OCI-LY7 (cell line): ENCODE data around the gene PPARG.

Experiments used
- CTCF ChIP-seq: fragments of 200-600 bp; sonication (generic); conservative IDR thresholded peaks from 2 replicates; pipeline ENCODE4 v1.5.1; 2014; ENCODE audit warnings: mild to moderate bottlenecking, antibody characterized with exemption, low read length, moderate library complexity, mixed read lengths
- EZH2phosphoT487 ChIP-seq: fragments of 200-600 bp; sonication (generic); IDR thresholded peaks from 2 replicates; pipeline ENCODE4 v1.6.1; 2018; ENCODE audit warnings: low read depth, borderline replicate concordance, mild to moderate bottlenecking, mixed run types, antibody characterized with exemption, low read length, moderate library complexity, mixed read lengths

- no peak for TF ChIP-seq CTCF
- no peak for TF ChIP-seq EZH2phosphoT487
These were observed 20.8 kb downstream of the PPARG start for GRCh38 chr3:12309716-12310115.
